WTC11 (cell line): ENCODE results near the gene ADCY2. TPM values are rescaled to one million over a fixed set of nuclear protein-coding genes. Genes with fewer than 3 reads are reported as not detected.
A peak's percentile ranks its signal among the peaks of the same experiment; 100 is the strongest.

Experiments used
- ATAC-seq: fragments of 200-7000 bp; cut with Tn5 transposase; 2 replicates; pipeline ENCODE4 v1.10.0; 2021; ENCODE audit warnings: mild to moderate bottlenecking, moderate library complexity
- CTCF ChIA-PET: fragments of 300-600 bp; sonication (Branson Sonifier 250); formaldehyde crosslinking; loops from one replicate; lab custom pipeline; 2021; ENCODE audit warnings: antibody characterized with exemption; lab: Charles Lee
- POLR2A ChIA-PET: fragments of 350-600 bp; sonication (Branson Sonifier 250); formaldehyde crosslinking; loops from one replicate; lab custom pipeline; 2021; ENCODE audit warnings: antibody characterized with exemption; lab: Charles Lee
- DNase-seq: peaks from one replicate; pipeline ENCODE4 v3.0.0; 2021; ENCODE audit warnings: low spot score
- H3K27ac Mint-ChIP-seq: 2 replicates; pipeline ENCODE4 v1.8.0; 2021; ENCODE audit warnings: mixed read lengths
- H3K27me3 Mint-ChIP-seq: 2 replicates; pipeline ENCODE4 v1.8.0; 2021; ENCODE audit warnings: low read depth, mild to moderate bottlenecking, moderate library complexity, mixed read lengths
- H3K36me3 Mint-ChIP-seq: 2 replicates; pipeline ENCODE4 v1.8.0; 2021; ENCODE audit warnings: mixed read lengths
- H3K4me1 Mint-ChIP-seq: 2 replicates; pipeline ENCODE4 v1.8.0; 2022; ENCODE audit warnings: mixed read lengths
- H3K4me3 Mint-ChIP-seq: 2 replicates; pipeline ENCODE4 v1.8.0; 2021; ENCODE audit warnings: mild to moderate bottlenecking, moderate library complexity, mixed read lengths
- H3K9me3 Mint-ChIP-seq: 2 replicates; pipeline ENCODE4 v1.8.0; 2021; ENCODE audit warnings: mixed read lengths
- AFF4 ChIP-seq: sonication (generic); formaldehyde crosslinking; IDR thresholded peaks from 2 replicates; pipeline ENCODE4 v1.8.1; 2023; ENCODE audit warnings: mild to moderate bottlenecking, missing genetic modification reagents, borderline replicate concordance
- ATF3 ChIP-seq: sonication (generic); formaldehyde crosslinking; conservative IDR thresholded peaks from 2 replicates; pipeline ENCODE4 v1.8.1; 2022; ENCODE audit warnings: mild to moderate bottlenecking, missing genetic modification reagents
- CREB1 ChIP-seq: sonication (generic); formaldehyde crosslinking; IDR thresholded peaks from 2 replicates; pipeline ENCODE4 v1.8.0; 2023; ENCODE audit warnings: mild to moderate bottlenecking, missing genetic modification reagents
- CTCF ChIP-seq: fragments of 200-600 bp; IDR thresholded peaks from 2 replicates; pipeline ENCODE4 v1.8.0; 2022; ENCODE audit warnings: antibody characterized with exemption
- E2F1 ChIP-seq: sonication (generic); formaldehyde crosslinking; IDR thresholded peaks from 2 replicates; pipeline ENCODE4 v1.8.0; 2022; ENCODE audit warnings: mild to moderate bottlenecking, missing genetic modification reagents
- FOXJ3 ChIP-seq: sonication (generic); formaldehyde crosslinking; IDR thresholded peaks from 2 replicates; pipeline ENCODE4 v1.9.0; 2021; ENCODE audit warnings: missing genetic modification reagents, mild to moderate bottlenecking, borderline replicate concordance
- GTF2I ChIP-seq: fragments of 250-450 bp; sonication (Bioruptor Pico); conservative IDR thresholded peaks from 2 replicates; pipeline ENCODE4 v1.4.0; 2021; ENCODE audit warnings: mild to moderate bottlenecking
- JAZF1 ChIP-seq: fragments of 250-450 bp; sonication (Bioruptor Pico); IDR thresholded peaks from 2 replicates; pipeline ENCODE4 v1.9.0; 2021; ENCODE audit warnings: moderate library complexity, mild to moderate bottlenecking, inconsistent platforms
- KAT7 ChIP-seq: sonication (generic); formaldehyde crosslinking; IDR thresholded peaks from 2 replicates; pipeline ENCODE4 v1.8.1; 2023; ENCODE audit warnings: missing genetic modification reagents, mild to moderate bottlenecking, borderline replicate concordance
- MXD4 ChIP-seq: fragments of 250-450 bp; sonication (Bioruptor Pico); IDR thresholded peaks from 2 replicates; pipeline ENCODE4 v1.8.0; 2021; ENCODE audit warnings: mild to moderate bottlenecking, moderate library complexity, borderline replicate concordance
- MYBL2 ChIP-seq: sonication (generic); formaldehyde crosslinking; IDR thresholded peaks from 2 replicates; pipeline ENCODE4 v1.8.1; 2023; ENCODE audit warnings: mild to moderate bottlenecking, moderate library complexity, missing genetic modification reagents
- NR1H2 ChIP-seq: sonication (generic); formaldehyde crosslinking; IDR thresholded peaks from 2 replicates; pipeline ENCODE4 v1.9.0; 2021; ENCODE audit warnings: mild to moderate bottlenecking, moderate library complexity, missing genetic modification reagents
- NR2C2 ChIP-seq: sonication (generic); formaldehyde crosslinking; IDR thresholded peaks from 2 replicates; pipeline ENCODE4 v1.8.0; 2022; ENCODE audit warnings: mild to moderate bottlenecking, missing genetic modification reagents
- OVOL2 ChIP-seq: fragments of 250-450 bp; sonication (Bioruptor Pico); IDR thresholded peaks from 2 replicates; pipeline ENCODE4 v1.9.0; 2021; ENCODE audit warnings: mild to moderate bottlenecking, borderline replicate concordance
- PRRX2 ChIP-seq: fragments of 250-450 bp; sonication (Bioruptor Pico); IDR thresholded peaks from 2 replicates; pipeline ENCODE4 v1.8.0; 2021; ENCODE audit warnings: mild to moderate bottlenecking
- RORB ChIP-seq: fragments of 250-450 bp; sonication (Bioruptor Pico); IDR thresholded peaks from 2 replicates; pipeline ENCODE4 v1.9.0; 2021; ENCODE audit warnings: mild to moderate bottlenecking
- TCF7 ChIP-seq: sonication (generic); formaldehyde crosslinking; IDR thresholded peaks from 2 replicates; pipeline ENCODE4 v1.8.0; 2022; ENCODE audit warnings: mild to moderate bottlenecking, low read depth, missing genetic modification reagents, moderate library complexity
- TEAD1 ChIP-seq: sonication (generic); formaldehyde crosslinking; IDR thresholded peaks from 2 replicates; pipeline ENCODE4 v1.8.0; 2022; ENCODE audit warnings: mild to moderate bottlenecking, missing genetic modification reagents
- ZNF263 ChIP-seq: sonication (generic); formaldehyde crosslinking; IDR thresholded peaks from 2 replicates; pipeline ENCODE4 v1.8.1; 2022; ENCODE audit warnings: low read depth, mild to moderate bottlenecking, moderate library complexity, missing genetic modification reagents
- ZNF396 ChIP-seq: fragments of 250-450 bp; sonication (Bioruptor Pico); IDR thresholded peaks from 2 replicates; pipeline ENCODE4 v1.8.0; 2021; ENCODE audit warnings: mild to moderate bottlenecking, moderate library complexity, borderline replicate concordance
- ZNF423 ChIP-seq: fragments of 250-450 bp; sonication (Bioruptor Pico); IDR thresholded peaks from 2 replicates; pipeline ENCODE4 v2.1.2; 2022; ENCODE audit warnings: mild to moderate bottlenecking, moderate library complexity
- total RNA-seq: library from RNA; stranded (reverse); gene quantifications from 3 replicates; pipeline ENCODE4 v1.2.3, GENCODE V29; 2021
- TF ChIP-seq, protein P1 (sequence below): sonication (generic); formaldehyde crosslinking; IDR thresholded peaks from 2 replicates; pipeline ENCODE4 v1.8.0; 2022; ENCODE audit warnings: mild to moderate bottlenecking, missing genetic modification reagents

ADCY2 gene
- total RNA-seq, 1 experiment from 2014 or later, result 142 TPM

GRCh38 chr5:7597059-7597642 is 201.2 kb downstream of the ADCY2 start (continued):
- no peak for TF ChIP-seq E2F1 (CRISPR knock-in tag)
- no peak for TF ChIP-seq RORB (CRISPR knock-in tag)
- TF ChIP-seq CREB1 (CRISPR knock-in tag), result no peak
- no peak for TF ChIP-seq GTF2I (CRISPR knock-in tag)
- no peak for TF ChIP-seq MXD4 (CRISPR knock-in tag)
- TF ChIP-seq MYBL2 (CRISPR knock-in tag), result no peak
- TF ChIP-seq PRRX2 (CRISPR knock-in tag), result no peak
- no peak for TF ChIP-seq TCF7 (CRISPR knock-in tag)

GRCh38 chr5:7606840-7607465 is 211.0 kb downstream of the ADCY2 start:
- CTCF ChIA-PET, result interaction anchor here (1.1 to 1.5 kb wide), 4 partner anchors 10 to 139 kb away, joined by 3 to 6 read pairs (median 4); no protein-coding TSS in a partner anchor
- peaks cover 19% of the 10 kb centered on the region for H3K36me3 Mint-ChIP-seq

More at GRCh38 chr5:7606840-7607465, 211.0 kb downstream of the ADCY2 start:
- TF ChIP-seq OVOL2 (CRISPR knock-in tag) (no peak), RORB (CRISPR knock-in tag) (no peak), ZNF263 (CRISPR knock-in tag) (no peak), CTCF (no peak), ATF3 (no peak), ZNF423 (no peak), AFF4 (no peak), FOXJ3 (no peak), NR1H2 (no peak), ZNF396 (CRISPR knock-in tag) (no peak), KAT7 (CRISPR knock-in tag) (no peak), JAZF1 (CRISPR knock-in tag) (no peak), TEAD1 (CRISPR knock-in tag) (peak; percentile 31; the same call in 1 of the 2 replicates), NR2C2 (CRISPR knock-in tag) (no peak)
- TF ChIP-seq, protein P1, sequence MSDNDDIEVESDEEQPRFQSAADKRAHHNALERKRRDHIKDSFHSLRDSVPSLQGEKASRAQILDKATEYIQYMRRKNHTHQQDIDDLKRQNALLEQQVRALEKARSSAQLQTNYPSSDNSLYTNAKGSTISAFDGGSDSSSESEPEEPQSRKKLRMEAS (CRISPR knock-in tag), result peak; percentile 26; the same call in 1 of the 2 replicates
- peak overlapping the region; percentile 18 for H3K4me3 Mint-ChIP-seq
- H3K27ac Mint-ChIP-seq, result peak overlapping the region; percentile 97
- H3K27me3 Mint-ChIP-seq, result no peaks in the 10 kb centered on the region
- DNase-seq (no peak), ATAC-seq (peak; percentile 78)
- POLR2A ChIA-PET, result interaction anchor here (0.7 kb wide), 1 partner anchor 13 kb away, joined by 3 read pairs; no protein-coding TSS in a partner anchor
- H3K9me3 Mint-ChIP-seq, result peaks cover 19% of the 10 kb centered on the region
- H3K4me1 Mint-ChIP-seq, result peaks cover 49% of the 10 kb centered on the region
